ENCODE measurements around the gene ZNF83. TPM values are rescaled to one million over a fixed set of nuclear protein-coding genes. Genes with fewer than 3 reads are reported as not detected.
A peak's percentile ranks its signal among the peaks of the same experiment; 100 is the strongest.
"Not testable (repeated sequence)": the region's sequence is repeated elsewhere in the genome, so short reads cannot be mapped to it uniquely, and the experiment has no call there.

The ZNF83 gene
- total RNA-seq (2022) (5.3 and 9.5 TPM in 2 replicates), Bru-seq, nascent RNA (percentile 32 among the genes with signal in this experiment), BruChase-seq, experiment 1, labeled RNA remaining after a 6-hour chase (percentile 35 among the genes with signal in this experiment), BruChase-seq, experiment 2, labeled RNA remaining after a 2-hour chase (percentile 29 among the genes with signal in this experiment)
- long read RNA-seq, partial matches to known transcripts, result 0 of 3 reads
- long read RNA-seq, other reads (novel, unspliced or antisense), result 1 of 3 reads

DNA sequence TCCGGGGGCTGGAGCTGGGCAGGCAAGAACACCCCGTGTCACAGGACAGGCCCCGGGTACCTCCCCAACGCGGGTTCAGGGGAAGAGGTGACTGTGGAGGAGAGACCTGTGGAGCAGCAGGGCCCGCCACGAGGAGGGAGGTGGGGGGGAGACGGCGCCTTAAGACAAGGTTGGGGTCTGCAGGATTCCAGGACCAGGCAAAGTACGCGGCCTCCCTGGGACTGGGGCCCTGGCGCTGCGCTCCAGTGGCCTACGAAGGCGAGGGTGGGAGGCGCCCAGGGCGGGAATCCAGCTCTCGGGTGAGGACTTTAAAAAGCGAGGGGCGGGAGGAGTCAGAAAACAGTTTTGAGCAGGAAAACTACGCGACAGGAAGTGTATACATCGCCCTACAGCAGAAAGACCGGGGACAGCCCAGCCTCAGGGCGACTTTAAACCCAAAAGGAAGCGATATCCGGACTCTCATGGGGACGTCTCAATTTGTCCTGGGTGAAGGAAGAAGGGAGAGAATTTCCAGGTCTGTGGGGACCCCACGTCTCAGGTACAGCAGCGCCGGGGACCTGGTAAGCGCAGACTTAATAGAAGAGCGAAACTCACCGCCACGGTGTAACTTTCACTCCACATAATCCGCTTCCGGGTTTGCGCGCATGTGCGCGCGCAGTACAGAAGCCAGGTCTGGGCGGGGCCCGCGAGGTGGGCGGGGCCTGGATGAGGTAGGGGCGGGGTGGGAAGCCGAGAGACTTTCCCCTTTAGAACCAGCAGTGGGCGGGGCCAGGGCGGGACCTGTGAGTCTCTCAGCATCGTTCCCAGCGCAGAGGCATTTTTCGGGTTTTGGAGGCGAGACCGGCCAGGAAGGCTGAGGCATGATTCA, at the start of gene ZNF83:
ZNF83 (minus strand) TSS at position 638 of the 868 bp plus-strand sequence.
- CTCF ChIA-PET, result no interaction called here
- Mint-ChIP-seq H3K36me3 (ENCODE audit: insufficient read depth, unreplicated experiment) (peaks cover 10% of the 10 kb centered on the region), H3K9me3 (ENCODE audit: low read depth, unreplicated experiment) (peaks cover 24% of the 10 kb centered on the region), H3K27ac (ENCODE audit: unreplicated experiment) (peak within 1 kb of the TSS; percentile 1), H3K4me3 (ENCODE audit: low read depth, unreplicated experiment) (peak within 1 kb of the TSS; percentile 62), H3K27me3 (ENCODE audit: unreplicated experiment) (no peaks in the 10 kb centered on the region), H3K4me1 (ENCODE audit: low read depth, unreplicated experiment) (no peaks in the 10 kb centered on the region)
- TSS peak; percentile 80 for BruUV-seq (replicated peaks)
- intact Hi-C loops (cut with micrococcal nuclease; ENCODE audit: unreplicated experiment), result no loop called here
- TF ChIP-seq CTCF (IDR thresholded peaks at IDR 0.05; ENCODE audit: unreplicated experiment), result no peak
- DNase-seq, result peak; percentile 78

DNA sequence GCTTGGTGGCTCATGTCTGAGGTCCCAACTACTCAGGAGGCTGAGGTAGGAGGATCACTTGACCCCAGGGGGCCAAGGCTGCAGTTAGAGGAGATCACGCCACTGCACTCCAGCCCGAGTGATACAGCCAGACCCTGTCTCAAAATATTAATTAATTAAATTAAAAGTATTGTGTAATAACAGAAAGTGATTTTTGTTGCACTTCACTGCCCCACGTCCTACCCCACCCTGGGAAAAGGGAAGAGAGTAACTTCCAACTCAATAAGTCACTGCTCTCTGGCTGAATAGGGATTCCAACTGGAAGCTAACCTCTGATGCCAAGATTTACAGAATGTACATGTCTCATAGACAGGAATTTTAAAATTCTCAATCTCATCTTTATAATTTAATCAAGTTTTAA, 49.5 kb upstream of the ZNF83 start:
- no TSS peak for BruUV-seq (replicated peaks)
- Mint-ChIP-seq H3K27ac (ENCODE audit: unreplicated experiment) (no peak overlapping the region), H3K4me3 (ENCODE audit: low read depth, unreplicated experiment) (no peak overlapping the region), H3K27me3 (ENCODE audit: unreplicated experiment) (no peaks in the 10 kb centered on the region), H3K36me3 (ENCODE audit: insufficient read depth, unreplicated experiment) (peaks cover 6% of the 10 kb centered on the region), H3K9me3 (ENCODE audit: low read depth, unreplicated experiment) (peaks cover 22% of the 10 kb centered on the region), H3K4me1 (ENCODE audit: low read depth, unreplicated experiment) (no peaks in the 10 kb centered on the region)
- no peak for DNase-seq
- TF ChIP-seq CTCF (IDR thresholded peaks at IDR 0.05; ENCODE audit: unreplicated experiment), result no peak
- intact Hi-C loops (cut with micrococcal nuclease; ENCODE audit: unreplicated experiment), result loop anchor here (5.0 kb wide), 1 partner anchor 680 kb away; the partner anchor contains the start of gene ZNF525
- CTCF ChIA-PET, result no interaction called here

DNA sequence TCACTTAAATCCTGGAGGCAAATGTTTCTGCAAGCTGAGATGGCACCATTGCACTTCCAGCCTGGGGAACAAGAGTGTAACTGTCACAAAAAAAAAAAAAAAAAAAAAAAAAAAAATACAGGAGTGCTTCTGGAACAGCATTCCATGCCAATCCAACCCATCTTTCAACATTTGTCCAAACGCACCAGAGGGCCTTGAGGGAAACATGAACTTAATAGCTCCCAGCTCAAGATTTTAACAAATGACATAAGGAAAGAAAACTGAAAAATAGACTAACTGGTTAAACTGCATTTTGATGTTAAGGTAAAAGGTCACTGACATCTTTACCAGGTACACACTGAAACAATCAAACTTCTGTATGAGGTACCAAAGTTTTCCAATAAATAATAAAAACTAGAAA, 47.7 kb upstream of the ZNF83 start:
- no peak for TF ChIP-seq CTCF (IDR thresholded peaks at IDR 0.05; ENCODE audit: unreplicated experiment)
- DNase-seq, result no peak
- CTCF ChIA-PET, result no interaction called here
- no peaks in the 10 kb centered on the region for H3K4me1 Mint-ChIP-seq (ENCODE audit: low read depth, unreplicated experiment)
- H3K27me3 Mint-ChIP-seq (ENCODE audit: unreplicated experiment), result no peaks in the 10 kb centered on the region
- BruUV-seq (replicated peaks), result no TSS peak
- H3K27ac Mint-ChIP-seq (ENCODE audit: unreplicated experiment), result no peak overlapping the region
- H3K4me3 Mint-ChIP-seq (ENCODE audit: low read depth, unreplicated experiment), result no peak overlapping the region
- intact Hi-C loops (cut with micrococcal nuclease; ENCODE audit: unreplicated experiment), result loop anchor here (5.0 kb wide), 1 partner anchor 681 kb away; the partner anchor contains the start of gene ZNF525
- H3K9me3 Mint-ChIP-seq (ENCODE audit: low read depth, unreplicated experiment), result peaks cover 22% of the 10 kb centered on the region
- peaks cover 6% of the 10 kb centered on the region for H3K36me3 Mint-ChIP-seq (ENCODE audit: insufficient read depth, unreplicated experiment)

GRCh38 chr19:52681216-52681615, 43.1 kb upstream of the ZNF83 start:
- H3K27ac Mint-ChIP-seq (ENCODE audit: unreplicated experiment); H3K36me3 Mint-ChIP-seq (ENCODE audit: insufficient read depth, unreplicated experiment); intact Hi-C loops (cut with micrococcal nuclease; ENCODE audit: unreplicated experiment); DNase-seq; H3K4me1 Mint-ChIP-seq (ENCODE audit: low read depth, unreplicated experiment); H3K27me3 Mint-ChIP-seq (ENCODE audit: unreplicated experiment); BruUV-seq (replicated peaks); H3K4me3 Mint-ChIP-seq (ENCODE audit: low read depth, unreplicated experiment); CTCF ChIA-PET: not testable (repeated sequence)
- peaks cover 15% of the 10 kb centered on the region for H3K9me3 Mint-ChIP-seq (ENCODE audit: low read depth, unreplicated experiment)

All from Calu3 (cell line).